Left ventricle myocardium superior (tissue), 1 donor: ENCODE results near the gene TSC22D1. TPM values are rescaled to one million over a fixed set of nuclear protein-coding genes. Genes with fewer than 3 reads are reported as not detected.
"Not testable (repeated sequence)": the region's sequence is repeated elsewhere in the genome, so short reads cannot be mapped to it uniquely, and the experiment has no call there.

Experiments
- ATAC-seq: fragments of 200-7000 bp; cut with Tn5 transposase; one replicate; pipeline ENCODE4 v1.9.1; 2020; ENCODE audit warnings: mild to moderate bottlenecking, moderate library complexity
- DNase-seq: peaks from one replicate; pipeline ENCODE4 v3.0.0-alpha.2; 2020
- intact Hi-C: fragments of 100-400 bp; cut with micrococcal nuclease; formaldehyde crosslinking; loops from one replicate; pipeline ENCODE4 v1.11.0; 2022
- long read RNA-seq: library from polyadenylated mRNA; unstranded; transcript quantifications from one replicate; pipeline ENCODE4 v2.0.0, GENCODE V29; 2021
- total RNA-seq: library from RNA; stranded (reverse); fragmentation: NEBNext Ultra II Directional; extraction: Animal tissue kit (Norgen Biotek cat#: 25700); gene quantifications from one replicate; pipeline ENCODE4 v1.2.1, GENCODE V29; 2021
- donor health status: DM: no; HTN: yes; CAD: no; lungs with severe emphysema.

TSC22D1 gene
- total RNA-seq: 180 TPM
- long read RNA-seq, full-length matches to known transcripts: 481 of 499 reads
- long read RNA-seq, partial matches to known transcripts: 0 of 499 reads
- long read RNA-seq, other reads (novel, unspliced or antisense): 18 of 499 reads

DNA sequence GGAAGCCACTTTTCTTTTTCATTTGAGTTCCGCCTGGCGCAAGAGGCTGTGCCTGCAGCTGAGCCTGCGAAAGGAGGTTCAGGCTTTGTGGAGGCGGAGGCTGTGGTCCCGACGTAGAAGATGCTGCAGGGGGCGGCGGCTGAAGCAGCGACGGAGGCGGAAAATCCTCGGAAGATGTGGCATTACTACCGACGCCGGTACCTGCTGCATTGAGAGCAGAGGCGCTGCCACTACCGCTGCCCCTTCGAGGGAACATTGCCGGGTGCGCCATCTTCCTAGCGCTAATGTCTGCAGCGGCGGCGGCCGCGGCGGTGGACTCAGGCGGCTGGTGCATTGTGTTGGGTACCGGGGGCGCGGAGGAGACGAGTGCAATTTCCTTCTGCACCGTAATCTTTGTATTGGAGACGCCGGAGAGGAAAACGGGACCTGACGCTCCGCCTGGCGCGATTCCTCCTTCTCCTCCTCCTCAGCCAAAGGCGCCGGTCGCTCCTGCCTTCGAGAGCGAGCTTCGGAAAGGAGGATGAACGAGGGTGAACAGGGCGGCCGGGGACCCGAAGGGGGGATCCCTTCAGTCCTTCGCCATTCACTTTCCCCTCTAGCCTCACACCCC lies at the start of gene TSC22D1:
Gene TSC22D1 (minus strand): TSS at position 590 of the 610 bp plus-strand sequence. CDS start 256 bp downstream, at position 334.
- DNase-seq: peak; percentile 65
- peak; percentile 3 for ATAC-seq
- intact Hi-C loops: no loop called here

DNA sequence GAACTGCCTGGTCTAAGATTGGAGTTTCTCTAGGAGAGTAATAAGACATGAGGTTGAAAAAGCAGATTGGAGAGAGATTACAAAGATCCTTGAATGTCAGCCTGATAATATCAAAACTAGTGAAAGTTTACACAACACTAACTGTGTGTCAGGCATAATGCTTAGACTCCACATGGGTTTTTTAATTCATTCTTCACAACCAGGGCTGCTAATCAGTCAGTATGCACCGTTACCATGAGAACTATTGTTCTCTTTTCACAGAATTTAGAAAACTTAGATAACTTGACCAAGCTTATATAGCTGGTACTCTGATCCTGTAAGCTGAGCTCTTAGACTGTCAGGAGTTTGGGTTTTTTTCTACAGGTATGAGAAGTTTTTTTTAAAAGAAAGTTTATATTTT lies 46.6 kb upstream of the TSC22D1 start:
- intact Hi-C loops: no loop called here
- DNase-seq (no peak), ATAC-seq (no peak)

DNA sequence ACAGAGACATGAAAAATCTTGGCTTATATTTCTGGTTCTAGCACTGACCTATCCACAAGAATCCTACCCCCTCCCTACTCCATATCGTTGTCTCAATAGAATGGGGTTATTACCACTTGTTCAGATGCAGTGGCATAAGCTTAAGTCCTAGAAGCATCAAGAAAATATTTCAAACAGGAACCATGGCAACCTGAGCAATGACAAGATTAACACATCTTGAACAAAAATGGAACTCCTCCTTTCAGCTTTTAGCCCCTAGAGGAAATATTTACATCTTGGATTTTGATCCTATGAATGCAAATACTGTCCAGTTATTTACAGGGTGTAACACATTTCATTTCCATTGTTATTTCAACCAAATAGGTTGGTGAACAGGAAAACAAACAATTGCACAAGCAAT lies 46.1 kb upstream of the TSC22D1 start:
- intact Hi-C loops: no loop called here
- no peak for ATAC-seq

DNA sequence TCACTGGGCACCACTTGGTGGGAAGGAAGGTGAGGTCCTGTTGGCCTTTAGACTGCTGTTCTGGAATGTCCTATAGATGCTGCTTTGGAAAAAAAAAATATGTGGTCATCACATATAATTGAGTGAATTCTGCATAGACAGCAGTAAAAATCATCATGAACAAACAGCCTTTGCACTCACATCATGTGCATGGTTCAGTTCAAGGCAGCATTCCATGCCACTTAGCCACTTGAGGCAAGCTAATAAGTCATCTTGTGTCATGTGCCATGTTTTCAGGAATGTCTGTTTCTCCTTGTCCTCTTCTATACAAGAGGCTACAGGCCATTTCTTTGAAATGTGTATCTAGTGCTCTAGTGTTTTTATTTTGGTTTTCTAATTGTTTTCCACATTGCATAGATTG lies 43.9 kb upstream of the TSC22D1 start:
- ATAC-seq: no peak
- DNase-seq: no peak
- intact Hi-C loops: no loop called here

More for the DNA sequence above, 46.1 kb upstream of the TSC22D1 start:
- no peak for DNase-seq

DNA sequence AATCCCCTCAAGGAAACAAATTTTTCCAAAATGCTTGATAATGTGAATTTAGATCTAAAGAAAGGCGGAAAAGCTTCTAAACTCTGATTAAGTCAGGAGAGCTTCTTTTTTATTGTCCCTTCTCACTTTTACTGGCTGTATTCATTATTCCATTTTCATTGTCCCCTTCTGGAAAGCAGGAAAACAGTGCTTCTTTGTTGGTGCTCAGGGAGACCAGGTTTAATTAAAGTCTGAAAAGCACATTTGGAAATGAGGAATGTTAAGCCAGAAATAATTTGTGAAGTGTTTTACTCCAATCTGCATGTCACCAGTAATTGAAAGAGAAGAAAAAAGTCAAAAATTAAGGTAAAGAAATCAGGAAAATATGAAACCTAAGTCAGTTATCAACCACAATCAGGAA lies 43.5 kb upstream of the TSC22D1 start:
- intact Hi-C loops: no loop called here
- ATAC-seq (no peak), DNase-seq (no peak)

DNA sequence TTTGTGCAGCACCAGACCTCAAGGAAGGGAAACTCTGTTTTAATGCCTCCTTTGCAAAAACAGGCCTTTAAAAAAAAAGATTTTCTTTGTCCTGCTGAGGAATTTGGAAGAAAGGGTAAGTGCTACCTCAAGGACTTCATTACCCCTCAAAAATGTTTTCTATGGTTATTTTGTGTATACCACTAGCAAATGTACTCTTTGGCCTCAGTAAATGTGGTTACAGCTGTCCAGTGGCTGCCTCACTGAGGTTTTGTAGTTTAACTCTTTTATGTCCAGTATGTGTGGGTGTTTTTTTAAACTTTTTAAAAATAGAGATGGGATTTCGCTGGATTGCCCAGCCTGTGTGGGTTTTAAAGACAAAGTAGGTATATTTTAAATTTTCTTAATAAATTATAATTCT lies 42.2 kb upstream of the TSC22D1 start:
- intact Hi-C loops: no loop called here
- ATAC-seq (no peak), DNase-seq (no peak)

DNA sequence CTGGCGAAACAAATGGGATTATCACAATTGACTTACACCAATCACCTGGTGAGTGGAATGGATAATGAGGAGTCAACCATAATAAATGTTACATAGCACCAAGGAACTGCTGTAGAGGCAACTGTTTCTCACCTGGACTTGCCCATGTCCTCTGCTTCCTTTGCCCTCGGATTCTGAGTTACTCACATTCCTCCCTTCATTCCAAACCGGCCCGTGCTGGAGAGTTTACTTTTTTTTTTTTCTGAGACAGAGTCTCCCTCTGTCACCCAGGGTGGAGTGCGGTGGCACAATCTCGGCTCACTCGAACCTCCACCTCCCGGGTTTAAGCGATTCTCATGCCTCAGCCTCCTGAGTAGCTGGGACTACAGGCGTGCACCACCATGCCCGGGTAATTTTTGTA lies 41.5 kb upstream of the TSC22D1 start:
- ATAC-seq: no peak
- DNase-seq: no peak
- intact Hi-C loops: no loop called here

DNA sequence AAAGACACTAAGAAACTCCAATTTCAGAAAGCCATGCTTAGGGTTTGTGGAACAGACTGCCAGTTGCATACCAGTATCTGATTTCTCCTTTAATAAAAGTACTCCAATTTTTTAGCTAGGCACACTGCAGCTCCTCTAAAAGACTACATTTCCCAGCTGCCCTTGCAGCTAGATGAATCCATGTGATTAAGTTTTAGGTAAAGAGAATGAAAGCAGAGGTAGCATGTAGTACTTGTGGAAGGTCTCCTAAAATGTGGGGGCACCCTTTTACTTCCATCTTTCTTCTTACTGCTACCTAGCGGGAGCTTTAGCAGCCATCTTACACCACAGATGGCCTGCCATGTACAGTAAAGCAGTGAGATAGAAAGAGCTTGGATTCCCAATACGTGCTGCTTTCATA lies 33.0 kb upstream of the TSC22D1 start:
- DNase-seq: no peak
- ATAC-seq: no peak
- intact Hi-C loops: no loop called here

DNA sequence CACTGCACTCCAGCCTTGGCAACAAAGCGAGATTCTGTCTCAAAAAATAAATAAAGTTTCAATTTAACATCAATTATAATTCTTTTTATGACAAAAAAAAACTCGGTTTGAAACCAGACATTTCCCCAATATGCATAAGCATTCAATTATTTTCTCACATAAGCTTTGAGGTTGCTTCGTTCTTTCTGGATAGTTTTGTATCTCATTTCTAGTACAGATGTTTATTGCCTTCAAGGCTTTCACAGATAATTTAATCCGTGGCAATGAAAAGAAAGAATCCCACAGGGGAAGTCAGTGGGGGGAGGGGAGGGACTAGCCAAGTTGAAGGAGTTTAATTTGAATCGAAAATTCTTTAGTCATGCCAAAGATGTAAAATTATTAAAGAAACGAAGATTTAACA lies 29.6 kb upstream of the TSC22D1 start:
- no peak for DNase-seq
- intact Hi-C loops: no loop called here
- no peak for ATAC-seq

DNA sequence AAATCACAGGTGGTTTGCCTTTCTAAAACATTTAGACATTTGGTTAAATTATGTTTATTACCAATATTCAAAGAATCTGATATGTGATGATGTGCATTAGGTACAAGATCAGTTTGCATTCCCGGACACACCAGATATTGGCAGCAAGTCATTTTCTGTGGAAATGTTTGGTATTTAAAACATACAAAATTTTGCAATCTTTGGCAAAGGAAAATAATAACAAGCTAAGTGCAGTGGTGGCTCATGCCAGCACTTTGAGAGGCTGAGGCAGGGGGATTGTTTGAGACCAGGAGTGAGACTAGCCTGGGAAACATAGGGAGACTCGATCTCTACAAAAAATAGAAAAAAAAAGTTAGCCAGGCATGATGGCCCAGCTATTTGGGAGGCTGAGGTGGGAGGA lies 29.1 kb upstream of the TSC22D1 start:
- intact Hi-C loops: no loop called here
- DNase-seq (no peak), ATAC-seq (no peak)

DNA sequence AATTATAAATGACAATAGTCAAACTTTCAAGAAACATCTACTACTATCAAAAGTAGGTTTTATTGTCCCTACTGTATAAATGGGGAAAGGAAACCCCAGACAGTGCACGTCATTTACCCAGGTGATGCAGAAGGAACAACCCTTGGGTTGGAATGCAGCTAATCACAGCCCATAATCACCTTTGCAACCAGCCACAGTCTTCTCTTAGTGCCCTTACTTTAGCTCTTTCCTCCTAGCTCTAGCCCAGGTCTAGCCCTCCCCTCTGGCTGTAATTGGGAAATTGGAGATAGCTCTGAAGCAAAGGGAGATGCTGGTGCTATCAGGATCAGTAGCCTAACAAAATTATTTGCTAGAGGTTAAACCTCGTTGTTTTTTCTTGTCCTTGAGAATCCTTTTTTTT lies 25.5 kb upstream of the TSC22D1 start:
- no peak for ATAC-seq
- intact Hi-C loops: no loop called here
- no peak for DNase-seq

DNA sequence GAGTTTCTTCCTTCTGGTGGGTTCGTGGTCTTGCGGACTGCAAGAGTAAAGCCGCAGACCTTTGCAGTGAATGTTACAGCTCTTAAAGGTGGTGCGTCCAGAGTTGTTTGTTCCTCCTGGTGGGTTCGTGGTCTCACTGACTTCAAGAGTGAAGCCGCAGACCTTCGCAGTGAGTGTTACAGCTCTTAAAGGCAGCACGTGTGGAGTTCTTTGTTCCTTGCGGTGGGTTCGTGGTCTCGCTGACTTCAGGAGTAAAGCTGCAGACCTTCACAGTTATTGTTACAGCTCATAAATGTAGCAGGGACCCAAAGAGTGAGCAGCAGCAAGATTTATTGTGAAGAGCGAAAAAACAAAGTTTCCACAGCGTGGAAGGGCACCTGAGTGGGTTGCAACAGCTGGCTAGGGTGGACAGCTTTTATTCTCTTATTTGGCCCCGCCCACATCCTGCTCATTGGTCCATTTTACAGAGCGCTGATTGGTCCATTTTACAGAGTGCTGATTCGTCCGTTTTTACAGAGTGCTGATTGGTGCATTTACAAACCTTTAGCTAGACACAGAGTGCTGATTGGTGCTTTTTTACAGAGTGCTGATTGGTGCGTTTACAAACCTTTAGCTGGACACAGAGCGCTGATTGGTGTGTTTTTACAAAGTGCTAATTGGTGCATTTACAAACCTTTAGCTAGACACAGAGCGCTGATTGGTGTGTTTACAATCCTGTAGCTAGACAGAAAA lies 17.9 kb upstream of the TSC22D1 start:
- DNase-seq, intact Hi-C loops, ATAC-seq: not testable (repeated sequence)

DNA sequence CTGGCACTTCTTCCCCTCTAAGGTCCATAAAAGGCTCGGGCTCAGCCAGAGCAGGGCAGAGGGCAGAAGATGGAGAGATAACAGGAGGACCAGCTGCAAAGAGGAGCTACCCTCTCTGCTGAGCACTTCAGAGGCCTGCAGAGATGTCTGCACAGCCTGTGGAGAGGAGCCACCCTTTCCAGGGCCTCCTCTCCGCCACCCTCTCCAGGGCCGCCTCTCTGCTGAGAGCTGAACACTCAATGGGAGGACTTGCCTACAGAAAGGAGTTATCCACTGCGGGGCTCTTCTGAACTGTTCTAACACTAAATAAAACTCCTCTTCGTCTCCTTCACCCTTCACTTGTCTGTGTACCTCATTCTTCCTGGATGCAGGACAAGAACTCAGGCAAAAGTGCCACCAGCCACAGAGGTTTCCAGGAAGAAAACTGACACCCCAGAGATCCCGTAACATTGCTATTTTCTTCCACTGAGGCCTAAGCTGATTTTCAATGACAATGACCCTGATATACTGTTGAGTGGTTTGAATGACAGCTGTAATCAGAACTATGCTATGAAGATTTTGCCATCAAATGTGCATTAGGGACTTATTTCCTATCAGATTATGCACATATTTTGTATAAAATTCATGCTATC lies 16.2 kb upstream of the TSC22D1 start:
- intact Hi-C loops: no loop called here
- DNase-seq (no peak), ATAC-seq (no peak)

DNA sequence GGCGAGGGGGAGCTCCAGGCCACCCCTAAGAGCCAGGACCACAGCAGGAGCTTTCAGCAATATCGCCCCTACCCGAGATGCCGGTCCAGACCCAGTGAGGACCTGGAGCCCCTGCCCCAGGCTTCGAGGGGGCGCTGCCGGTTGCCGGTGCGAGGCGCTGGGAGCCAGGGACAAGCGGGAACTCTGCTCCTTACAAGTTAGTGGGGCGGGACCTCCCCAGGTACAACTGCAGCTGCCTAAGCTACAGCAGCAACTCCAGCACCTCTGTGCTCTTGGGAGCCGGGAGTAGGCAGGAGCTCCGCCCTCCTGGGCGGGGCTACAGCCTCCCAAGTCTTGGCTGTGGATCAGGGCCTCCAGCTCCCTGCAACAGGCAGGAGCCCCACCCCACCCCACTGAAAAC lies 15.2 kb upstream of the TSC22D1 start:
- DNase-seq (no peak), ATAC-seq (no peak)
- intact Hi-C loops: no loop called here

DNA sequence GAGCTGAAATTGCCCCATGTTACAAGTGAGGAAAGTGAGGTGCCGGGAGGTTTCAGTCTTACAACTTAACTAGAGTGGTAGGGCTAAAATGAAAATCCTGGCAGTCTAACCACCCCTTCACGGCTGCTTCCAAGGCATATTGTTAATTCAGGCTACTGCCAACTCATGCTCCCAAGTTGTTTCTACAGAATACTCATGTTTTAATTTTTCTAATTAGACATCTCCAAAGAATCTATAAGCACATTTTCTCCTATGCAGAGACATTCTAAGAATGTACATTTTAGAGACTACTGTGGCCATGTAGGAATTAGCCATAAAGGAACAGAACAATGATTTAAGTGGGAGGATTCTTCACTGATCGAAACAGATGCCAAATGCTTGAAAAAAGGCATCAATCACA lies 7.0 kb upstream of the TSC22D1 start:
- DNase-seq: no peak
- no peak for ATAC-seq

DNA sequence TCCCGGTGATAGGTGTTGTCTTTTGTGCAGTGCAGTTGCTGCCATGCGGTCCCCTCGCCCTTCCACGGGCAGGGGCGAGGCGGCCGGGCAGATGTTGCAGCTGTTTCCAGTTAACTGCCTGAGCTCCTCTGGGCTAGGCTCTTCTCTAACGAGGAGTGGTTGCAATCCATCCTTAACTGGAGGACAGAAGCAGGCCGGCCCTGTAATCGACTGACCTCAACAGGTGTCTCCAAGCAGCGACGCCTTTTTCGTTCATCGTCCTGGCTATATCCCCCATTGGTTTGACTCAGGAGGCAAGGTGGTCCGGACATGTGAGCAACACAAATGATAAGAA lies 1.9 kb upstream of the TSC22D1 start:
- intact Hi-C loops: no loop called here
- ATAC-seq (no peak), DNase-seq (no peak)

More for the DNA sequence above, 7.0 kb upstream of the TSC22D1 start:
- intact Hi-C loops: no loop called here

DNA sequence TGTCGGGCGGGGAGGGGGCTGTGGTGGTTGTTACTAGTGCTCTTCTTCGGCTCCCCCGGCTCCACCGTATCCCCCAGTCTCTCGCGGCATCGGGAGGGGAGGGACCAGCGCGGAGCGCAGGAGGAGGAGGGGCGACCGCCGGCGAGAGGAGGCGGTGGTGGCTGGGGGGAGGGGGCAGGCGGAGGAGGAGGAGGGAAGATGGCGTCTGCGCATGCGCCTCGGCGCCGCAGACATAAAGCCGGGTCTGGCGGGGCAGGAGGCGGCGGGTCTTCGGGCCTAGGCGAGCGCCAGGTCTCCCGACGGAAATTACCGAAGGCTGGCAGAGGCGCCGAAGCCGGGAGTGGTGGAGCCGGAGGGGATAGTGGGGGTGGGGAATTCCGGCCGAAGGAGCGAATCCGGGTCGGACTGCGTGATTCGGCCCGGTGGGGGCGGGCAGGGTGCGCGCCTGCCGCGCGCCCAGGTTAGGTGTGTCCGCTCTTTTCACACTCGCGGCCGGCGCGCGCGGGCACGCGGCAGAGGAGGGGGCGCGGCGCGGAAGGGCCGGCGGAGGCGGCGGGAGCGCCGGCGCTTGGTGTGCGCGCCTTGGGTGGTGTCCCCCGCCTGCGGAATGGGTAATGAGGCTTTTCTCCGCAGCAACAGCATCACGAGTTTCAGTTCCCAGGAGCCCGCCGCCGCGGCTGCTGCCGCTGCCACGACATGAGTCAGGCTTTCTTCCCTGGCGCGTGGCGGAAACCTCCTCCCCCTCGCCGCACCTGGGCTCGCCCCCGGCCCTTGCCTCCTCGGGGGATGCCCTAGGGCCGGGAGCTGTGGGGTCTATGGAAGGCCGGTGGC lies 1.3 kb upstream of the TSC22D1 start:
- intact Hi-C loops: no loop called here
- DNase-seq (peak; percentile 99), ATAC-seq (peak; percentile 92)

DNA sequence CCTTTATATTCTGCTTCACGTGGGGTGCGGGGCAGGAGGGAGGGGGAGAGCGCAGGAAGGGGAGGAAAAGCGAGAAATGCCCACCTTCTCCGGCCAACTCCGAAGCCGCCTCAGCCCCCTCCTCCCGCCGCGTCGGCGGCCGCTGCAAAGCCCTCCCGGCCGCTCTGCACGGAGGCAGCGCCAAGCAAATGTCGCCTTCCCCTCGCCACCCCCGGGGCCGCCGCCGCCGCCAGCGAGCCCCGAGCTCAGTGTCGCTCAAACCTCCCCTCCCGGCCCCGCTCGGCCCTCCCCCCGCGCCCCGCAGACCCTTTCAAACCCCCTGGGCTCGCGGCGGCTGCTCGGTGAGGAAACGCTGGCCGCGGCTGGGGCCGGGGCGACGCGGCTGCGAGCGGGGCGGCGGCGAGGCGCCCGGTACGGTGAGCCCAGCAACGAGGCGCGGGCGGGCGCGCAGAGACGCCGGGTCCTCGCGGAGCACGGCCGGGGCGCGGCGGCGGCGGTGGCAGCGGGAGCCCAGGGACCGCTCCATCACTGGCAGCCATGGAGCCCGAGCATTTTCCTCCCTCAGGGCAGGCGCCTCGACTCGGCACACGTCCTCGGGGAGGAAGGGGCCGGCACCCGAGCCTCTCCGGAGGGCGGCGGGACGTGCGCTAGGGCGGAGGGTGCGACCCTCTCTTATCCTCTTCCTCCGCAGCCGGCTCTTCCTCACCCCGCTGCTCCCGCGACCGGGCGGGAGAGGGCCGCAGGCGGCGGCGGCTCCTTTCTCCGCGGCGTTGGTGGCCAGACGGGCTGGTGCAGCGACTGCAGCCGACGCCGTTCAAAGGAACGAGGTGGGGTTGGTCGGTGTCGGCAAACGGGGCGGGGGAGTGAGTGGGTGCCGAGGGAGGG lies 463 bp upstream of the TSC22D1 start:
- DNase-seq: peak; percentile 52
- intact Hi-C loops: no loop called here

DNA sequence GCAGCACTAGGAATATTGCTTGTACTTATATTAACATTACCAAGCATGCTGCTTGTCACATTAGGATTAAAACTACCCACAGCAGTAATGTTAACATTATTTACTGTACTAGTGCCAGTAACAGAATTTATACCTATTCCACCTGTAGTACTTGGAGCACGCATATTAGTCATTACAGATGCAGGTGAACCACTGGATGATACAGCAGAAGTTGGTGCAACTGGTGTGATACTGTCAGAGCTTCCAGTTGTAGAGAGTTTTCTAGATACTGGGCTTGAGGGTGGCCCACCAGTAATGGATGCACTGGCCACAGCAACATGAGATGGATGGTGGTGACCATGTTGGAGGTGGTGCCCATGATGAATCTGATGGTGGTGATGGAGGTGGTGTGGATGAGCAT lies 1.1 kb downstream of the TSC22D1 start:
- ATAC-seq: no peak
- DNase-seq: no peak
- intact Hi-C loops: no loop called here

More for the DNA sequence above, 463 bp upstream of the TSC22D1 start:
- peak; percentile 28 for ATAC-seq
